ENCODE results near the gene POMC. TPM values are rescaled to one million over a fixed set of nuclear protein-coding genes. Genes with fewer than 3 reads are reported as not detected.

The POMC gene
- total and polyA plus RNA-seq, 2 donors (not counting 1 experiment from before 2014, with no cell fraction given), result 3.4 to 16.7 TPM

- Histone ChIP-seq H3K4me2 (replicated peaks; ENCODE audit: low read depth, low read length, poor library complexity, severe bottlenecking) (peak overlapping the region; percentile 56), H4K20me1 (ENCODE audit: control insufficient read depth, insufficient read depth, low read length, poor library complexity, severe bottlenecking) (no peaks in the 10 kb centered on the region), H3K4me1 (ENCODE audit: control insufficient read depth in 2 of 2, insufficient read depth in 2 of 2, low read length in 2 of 2) (peaks cover 36 to 40% of the 10 kb centered on the region in 2 donors), H2AFZ (ENCODE audit: insufficient read depth, low read depth, low read length, poor library complexity, severe bottlenecking) (peak overlapping the region; percentile 20), H3K36me3 (replicated peaks in 1 of 2; ENCODE audit: control extremely low read depth in 1 of 2, control insufficient read depth in 1 of 2, extremely low read depth in 1 of 2, insufficient read depth in 2 of 2, low read length in 1 of 2) (no peaks in the 10 kb centered on the region), H3K27ac (ENCODE audit: low read length in 2 of 2) (peak overlapping the region; percentile 34 to 46), H3K4me3 (ENCODE audit: control extremely low read depth in 1 of 5, extremely low read depth in 1 of 5, insufficient read depth in 1 of 5, low read depth in 2 of 5, low read length in 4 of 5) (no peak overlapping the region), H3K9me3 (ENCODE audit: control extremely low read depth in 1 of 3, control insufficient read depth in 2 of 3, insufficient read depth in 1 of 3, low read length in 2 of 3) (peaks cover 0 to 20% (median 0%) of the 10 kb centered on the region in 3 donors), H3K27me3 (replicated peaks in 1 of 4; ENCODE audit: control extremely low read depth in 1 of 4, control insufficient read depth in 3 of 4, insufficient read depth in 4 of 4, low read length in 3 of 4) (peaks cover 0 to 34% (median 21%) of the 10 kb centered on the region in 4 experiments), H3K79me2 (ENCODE audit: control insufficient read depth, insufficient read depth, low read length) (no peaks in the 10 kb centered on the region), H3K9ac (ENCODE audit: low read length) (peak overlapping the region; percentile 8)
- peaks cover 41% of the 10 kb centered on the region for H3K4me1 Mint-ChIP-seq
- intact Hi-C loops (cut with micrococcal nuclease), result loop anchor here (1.0 to 10.0 kb wide), 8 partner anchors 30 to 401 kb away; partner anchors contain the start of gene EFR3B
- CTCF ChIA-PET, result interaction anchor here (0.6 to 8.2 kb wide), 49 partner anchors 8 to 686 kb away, joined by 3 to 109 read pairs (median 5); no protein-coding TSS in a partner anchor
- peak overlapping the region; percentile 76 for H3K4me3 Mint-ChIP-seq
- POLR2A ChIA-PET, result interaction anchor here (0.6 to 1.6 kb wide), 4 partner anchors 49 to 329 kb away, joined by 3 to 9 read pairs (median 4); no protein-coding TSS in a partner anchor
- WGBS (ENCODE audit: insufficient coverage), result 5% methylated on average over 7 of the region's 10 CpGs
- H3K9me3 Mint-ChIP-seq (ENCODE audit: insufficient read depth), result no peaks in the 10 kb centered on the region
- peak; percentile 90 for DNase-seq
- H3K27ac Mint-ChIP-seq, result no peak overlapping the region
- ATAC-seq (ENCODE audit: low read depth), result peak; percentile 95
- H3K27me3 Mint-ChIP-seq, result peaks cover 36% of the 10 kb centered on the region
- TF ChIP-seq CTCF (IDR thresholded peaks at IDR 0.05) (peak; percentile 67), EZH2 (IDR thresholded peaks at IDR 0.05; ENCODE audit: borderline replicate concordance, insufficient read depth, low read depth, low read length, poor library complexity, severe bottlenecking) (no peak)
Measured at GRCh38 chr2:25165992-25166875, 2.1 kb downstream of the POMC start.
